Endometrial microvascular endothelial cells (primary cell): ENCODE data around the gene SCN5A. TPM values are rescaled to one million over a fixed set of nuclear protein-coding genes. Genes with fewer than 3 reads are reported as not detected.

ENCODE experiments used
- in situ Hi-C: cut with HindIII; loops from 2 replicates; pipeline ENCODE4 v1.10.0; 2017; ENCODE audit warnings: low sequenced_read_pairs, low pct_unique_long_range_greater_than_20kb; ENCODE audit errors: inconsistent ontology term
- total RNA-seq: library from RNA; depleted of rRNA; stranded (reverse); fragments of >200 nt; gene quantifications from one replicate; pipeline ENCODE4 v1.2.3, GENCODE V29; 2015; ENCODE audit errors: inconsistent ontology term

Gene SCN5A
- 2.4 TPM for total RNA-seq

GRCh38 chr3:38649500-38650247, at the start of gene SCN5A:
Gene SCN5A (minus strand): TSS chr3:38649687. CDS start chr3:38633307, 16,380 bp downstream.
- in situ Hi-C loops: no loop called here

- in situ Hi-C loops: no loop called here
Measured at GRCh38 chr3:38698760-38699159, 49.3 kb upstream of the SCN5A start.

DNA sequence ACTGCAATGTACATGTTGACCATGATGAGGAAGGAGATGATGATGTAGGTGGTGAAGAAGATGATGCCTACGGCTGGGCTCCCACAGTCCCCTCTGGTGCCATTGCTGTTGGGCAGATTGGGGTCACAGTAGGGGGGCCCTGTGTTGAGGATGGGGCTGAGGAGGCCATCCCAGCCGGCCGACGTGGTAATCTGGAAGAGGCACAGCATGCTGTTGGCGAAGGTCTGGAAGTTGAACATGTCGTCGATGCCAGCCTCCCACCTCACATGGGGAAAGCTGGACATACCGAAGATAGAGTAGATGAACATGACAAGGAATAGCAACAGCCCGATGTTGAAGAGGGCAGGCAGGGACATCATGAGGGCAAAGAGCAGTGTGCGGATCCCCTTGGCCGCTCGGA, 48.6 kb upstream of the SCN5A start:
- in situ Hi-C loops: no loop called here

- in situ Hi-C loops: no loop called here
Measured at GRCh38 chr3:38696034-38696433, 46.5 kb upstream of the SCN5A start.

GRCh38 chr3:38690185-38690584, 40.7 kb upstream of the SCN5A start:
- in situ Hi-C loops: no loop called here

- in situ Hi-C loops: no loop called here
Measured at GRCh38 chr3:38689774-38690173, 40.3 kb upstream of the SCN5A start.

DNA sequence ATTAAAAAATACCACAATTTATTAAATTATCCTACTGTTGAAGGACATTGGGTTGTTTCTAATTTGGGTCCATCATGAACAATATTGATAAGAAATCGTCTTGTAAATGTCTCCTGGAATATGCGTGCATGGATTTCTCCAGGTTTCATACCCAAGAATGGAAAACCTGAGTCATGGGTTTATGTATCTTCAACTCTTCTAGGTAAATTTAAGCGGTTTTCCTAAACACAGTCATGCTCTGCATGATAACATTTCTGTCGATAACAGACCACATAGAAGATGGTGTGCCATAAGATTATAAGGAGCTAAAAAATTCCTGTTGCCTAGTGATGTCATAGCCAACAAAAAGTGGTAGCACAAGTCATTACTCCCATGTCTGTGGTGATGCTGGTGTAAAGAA, 39.9 kb upstream of the SCN5A start:
- in situ Hi-C loops: no loop called here

GRCh38 chr3:38687321-38687720, 37.8 kb upstream of the SCN5A start:
- in situ Hi-C loops: no loop called here

GRCh38 chr3:38684546-38684945, 35.1 kb upstream of the SCN5A start:
- in situ Hi-C loops: no loop called here

GRCh38 chr3:38669668-38670067, 20.2 kb upstream of the SCN5A start:
- in situ Hi-C loops: no loop called here

DNA sequence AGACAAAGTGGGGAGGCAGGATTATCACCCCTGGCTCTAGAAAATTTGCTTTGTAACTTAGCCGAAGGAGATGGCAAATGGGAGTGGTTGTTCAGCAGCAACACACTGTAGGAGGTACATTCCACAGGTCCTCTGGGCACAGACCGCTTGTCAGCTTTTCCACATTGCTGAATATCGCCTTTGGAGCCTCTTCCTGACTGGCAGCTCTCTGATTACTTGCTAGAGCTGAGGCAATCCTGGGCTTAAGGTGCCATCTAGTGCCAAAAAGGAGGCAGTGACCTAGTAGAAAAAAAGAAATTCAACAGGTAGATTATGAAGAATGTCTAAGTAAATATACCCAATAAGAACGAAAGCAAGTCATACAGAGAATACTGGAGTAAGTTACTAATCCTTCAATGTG, 13.1 kb upstream of the SCN5A start:
- in situ Hi-C loops: no loop called here

GRCh38 chr3:38658841-38659240, 9.4 kb upstream of the SCN5A start:
- in situ Hi-C loops: no loop called here

DNA sequence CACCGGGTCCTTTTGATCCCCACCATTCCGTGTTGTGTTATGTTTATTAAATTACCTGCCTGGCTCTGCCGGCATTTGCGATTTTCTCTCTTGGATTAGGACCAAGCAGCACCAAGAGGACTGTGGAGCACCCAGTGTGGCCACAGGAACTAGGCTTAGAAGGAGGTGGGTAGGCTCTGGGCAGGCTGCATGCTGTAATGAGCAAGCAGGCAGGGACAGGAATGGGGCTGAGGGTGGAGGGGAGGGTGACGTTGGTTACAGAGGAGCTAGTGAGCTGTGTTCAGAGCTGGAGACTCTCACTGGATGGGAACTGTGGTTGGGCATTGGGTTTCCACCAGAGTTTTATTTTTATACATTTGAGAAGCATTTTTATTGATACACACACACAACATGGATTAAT, 7.9 kb upstream of the SCN5A start:
- in situ Hi-C loops: no loop called here

- in situ Hi-C loops: no loop called here
Measured at GRCh38 chr3:38655708-38656300, 6.3 kb upstream of the SCN5A start.

GRCh38 chr3:38653685-38654537, 4.4 kb upstream of the SCN5A start:
- in situ Hi-C loops: no loop called here

DNA sequence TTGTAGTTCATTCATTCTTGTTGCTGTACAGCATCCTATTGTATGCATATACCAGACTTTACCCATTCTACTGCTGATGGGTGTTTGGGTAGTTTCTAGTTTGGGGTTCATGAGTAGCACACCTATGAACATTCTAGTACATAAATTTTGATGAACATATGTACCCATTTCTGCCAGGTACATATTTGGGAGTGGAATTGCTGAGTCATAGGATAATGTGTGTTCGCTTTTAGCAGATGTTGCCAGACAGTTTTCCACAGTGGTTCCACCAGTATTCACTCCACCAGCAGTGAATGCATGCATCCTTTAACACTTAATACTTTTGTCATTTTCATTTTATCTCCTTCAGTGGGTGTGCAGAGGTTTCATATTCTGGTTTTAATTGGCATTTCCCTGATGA, 3.4 kb upstream of the SCN5A start:
- in situ Hi-C loops: no loop called here

GRCh38 chr3:38651153-38651789, 1.8 kb upstream of the SCN5A start:
- in situ Hi-C loops: no loop called here

GRCh38 chr3:38650248-38650951, 913 bp upstream of the SCN5A start:
- in situ Hi-C loops: no loop called here
